ENCODE data around the gene DUSP28.

DNA sequence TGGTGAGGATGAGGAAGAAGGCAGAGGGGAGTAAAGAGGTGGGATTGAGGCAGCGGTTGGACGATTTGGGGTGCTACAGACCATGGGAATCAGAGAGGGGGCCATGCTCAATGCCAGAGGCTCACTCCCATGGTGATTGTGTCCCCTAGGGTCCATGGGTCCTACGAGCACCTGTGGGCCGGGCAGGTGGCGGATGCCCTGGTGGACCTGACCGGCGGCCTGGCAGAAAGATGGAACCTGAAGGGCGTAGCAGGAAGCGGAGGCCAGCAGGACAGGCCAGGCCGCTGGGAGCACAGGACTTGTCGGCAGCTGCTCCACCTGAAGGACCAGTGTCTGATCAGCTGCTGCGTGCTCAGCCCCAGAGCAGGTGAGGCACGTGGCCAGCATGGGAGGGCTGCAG, 31.6 kb downstream of the DUSP28 start:
- TF ChIP-seq TARDBP (IDR thresholded peaks at IDR 0.05) (no peak), BHLHE40 (IDR thresholded peaks at IDR 0.05; ENCODE audit: borderline replicate concordance) (no peak), ZNF384 (IDR thresholded peaks at IDR 0.05) (no peak), FOXM1 (IDR thresholded peaks at IDR 0.05; ENCODE audit: borderline replicate concordance) (no peak), LEF1 (IDR thresholded peaks at IDR 0.05; ENCODE audit: borderline replicate concordance) (no peak), SUZ12 (IDR thresholded peaks at IDR 0.05) (no peak), SP1 (IDR thresholded peaks at IDR 0.05) (no peak), ELF4 (IDR thresholded peaks at IDR 0.05) (no peak), HDGF (IDR thresholded peaks at IDR 0.05; ENCODE audit: borderline replicate concordance) (no peak), PKNOX1 (IDR thresholded peaks at IDR 0.05) (no peak), L3MBTL2 (conservative IDR thresholded peaks at IDR 0.05) (no peak), CTBP1 (IDR thresholded peaks at IDR 0.05; ENCODE audit: borderline replicate concordance) (no peak), FOXA1 (IDR thresholded peaks at IDR 0.05) (no peak)

Measured in HEK293T (cell line).